Activated naive CD8-positive, alpha-beta T cell treated with anti-CD3 and anti-CD28 coated beads, Interleukin-2, amount 50 U/mL, for 24 hours (primary cell): ENCODE results near the gene COQ3.
A peak's percentile ranks its signal among the peaks of the same experiment; 100 is the strongest.
"Not testable (repeated sequence)": the region's sequence is repeated elsewhere in the genome, so short reads cannot be mapped to it uniquely, and the experiment has no call there.

Source experiments
- ATAC-seq: fragments of 150-1000 bp; cut with Tn5 transposase; one replicate; pipeline ENCODE4 v1.10.0; 2021
- DNase-seq: peaks from one replicate; pipeline ENCODE4 v3.0.0; 2021
- H3K27ac Mint-ChIP-seq: one replicate; pipeline ENCODE4 v1.8.0; 2021; ENCODE audit warnings: mild to moderate bottlenecking, mixed read lengths
- H3K27me3 Mint-ChIP-seq: one replicate; pipeline ENCODE4 v1.8.0; 2021; ENCODE audit warnings: mixed read lengths
- H3K36me3 Mint-ChIP-seq: one replicate; pipeline ENCODE4 v1.8.0; 2021; ENCODE audit warnings: low read depth, mixed read lengths
- H3K4me1 Mint-ChIP-seq: one replicate; pipeline ENCODE4 v1.8.0; 2021; ENCODE audit warnings: mixed read lengths
- H3K4me3 Mint-ChIP-seq: one replicate; pipeline ENCODE4 v1.8.0; 2021; ENCODE audit warnings: mild to moderate bottlenecking, moderate library complexity, mixed read lengths
- H3K9me3 Mint-ChIP-seq: one replicate; pipeline ENCODE4 v1.8.0; 2021; ENCODE audit warnings: mixed read lengths

COQ3 gene

GRCh38 chr6:99353126-99353525, 40.9 kb downstream of the COQ3 start:
- no peak for ATAC-seq
- H3K27me3 Mint-ChIP-seq: peaks cover 68% of the 10 kb centered on the region

DNA sequence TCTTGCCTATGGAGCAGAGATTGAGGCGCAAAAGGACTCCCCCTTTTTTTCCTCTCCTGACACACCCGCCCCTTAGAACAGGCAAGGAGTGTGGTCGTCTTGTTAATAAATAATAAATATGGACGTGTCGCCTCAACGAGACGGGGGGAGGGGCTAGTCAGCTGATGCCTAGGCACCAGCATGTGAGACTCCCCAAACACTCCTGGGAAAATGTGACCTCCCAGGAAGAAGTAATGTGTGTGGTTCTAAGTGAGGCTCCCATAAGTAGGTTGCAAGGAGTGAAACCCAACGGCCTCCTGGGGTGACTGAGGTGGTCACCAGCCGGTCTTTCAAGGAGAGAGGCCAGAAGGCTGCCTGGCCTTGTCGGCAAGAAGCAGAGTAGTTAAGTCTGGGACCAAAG, 43.4 kb downstream of the COQ3 start:
- H3K4me3 Mint-ChIP-seq: no peak overlapping the region
- peaks cover 3% of the 10 kb centered on the region for H3K4me1 Mint-ChIP-seq
- H3K27ac Mint-ChIP-seq: no peak overlapping the region
- DNase-seq (no peak), ATAC-seq (no peak)
- H3K36me3 Mint-ChIP-seq: no peaks in the 10 kb centered on the region
- H3K27me3 Mint-ChIP-seq: peaks cover 78% of the 10 kb centered on the region
- no peaks in the 10 kb centered on the region for H3K9me3 Mint-ChIP-seq

More at GRCh38 chr6:99353126-99353525, 40.9 kb downstream of the COQ3 start:
- Mint-ChIP-seq H3K36me3 (no peaks in the 10 kb centered on the region), H3K4me3 (no peak overlapping the region), H3K27ac (no peak overlapping the region), H3K9me3 (no peaks in the 10 kb centered on the region), H3K4me1 (peaks cover 3% of the 10 kb centered on the region)
- no peak for DNase-seq

GRCh38 chr6:99349171-99350141, 44.5 kb downstream of the COQ3 start, which contains the start of gene FAXC:
Gene FAXC, minus strand, starts transcription at chr6:99349674. Its CDS starts 302 bp downstream, at chr6:99349372.
- no peak within 1 kb of the TSS for H3K27ac Mint-ChIP-seq
- peaks cover 73% of the 10 kb centered on the region for H3K27me3 Mint-ChIP-seq
- H3K4me1 Mint-ChIP-seq: peaks cover 4% of the 10 kb centered on the region
- H3K36me3 Mint-ChIP-seq: no peaks in the 10 kb centered on the region
- DNase-seq (peak; percentile 12), ATAC-seq (peak; percentile 44)
- H3K9me3 Mint-ChIP-seq: no peaks in the 10 kb centered on the region
- peak within 1 kb of the TSS; percentile 36 for H3K4me3 Mint-ChIP-seq

DNA sequence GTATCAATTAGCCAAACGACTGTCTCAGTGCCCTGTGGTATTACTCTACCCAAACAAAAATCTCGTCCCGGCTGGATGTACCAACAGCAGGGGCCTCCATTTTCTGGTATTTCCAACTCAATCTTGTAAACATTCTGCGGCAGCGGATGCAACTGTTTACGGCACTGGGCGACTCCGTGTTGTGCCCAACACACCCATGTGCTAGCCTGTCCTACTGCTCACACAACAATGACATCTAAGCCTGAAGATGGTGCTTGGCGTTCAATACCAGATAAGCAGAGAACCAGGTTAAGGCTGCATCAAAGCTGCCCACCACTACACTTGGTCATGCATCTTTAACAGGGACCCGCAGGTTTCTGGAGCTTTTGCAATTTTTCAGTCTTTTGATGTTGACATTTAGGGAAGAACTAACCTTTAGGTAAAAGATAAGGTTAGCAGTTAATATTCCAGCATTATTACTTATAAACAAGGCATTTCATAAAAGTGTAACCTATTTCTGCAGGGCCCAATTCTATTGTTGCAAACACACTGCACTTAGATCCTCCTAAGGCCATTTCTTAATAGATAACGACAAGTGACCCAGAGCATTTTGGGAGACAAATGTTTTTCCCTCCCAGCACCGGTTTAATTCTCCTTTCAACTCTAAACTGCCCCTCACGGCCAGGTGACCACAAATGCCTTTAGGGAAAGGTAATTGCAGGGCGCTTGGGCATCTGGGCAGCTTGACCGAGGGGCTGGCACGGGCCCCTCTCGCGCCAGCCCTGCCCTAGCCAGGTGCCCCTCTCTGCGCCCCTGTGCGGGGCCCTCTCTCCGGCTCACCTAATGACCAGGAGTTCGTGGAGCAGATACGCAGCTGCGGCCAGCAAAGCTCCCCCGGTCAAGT, 45.5 kb downstream of the COQ3 start:
- DNase-seq: no peak
- peaks cover 77% of the 10 kb centered on the region for H3K27me3 Mint-ChIP-seq
- no peak for ATAC-seq
- H3K27ac Mint-ChIP-seq: no peak overlapping the region
- H3K4me3 Mint-ChIP-seq: no peak overlapping the region
- H3K36me3 Mint-ChIP-seq: no peaks in the 10 kb centered on the region
- H3K9me3 Mint-ChIP-seq: no peaks in the 10 kb centered on the region
- peaks cover 7% of the 10 kb centered on the region for H3K4me1 Mint-ChIP-seq

GRCh38 chr6:99347804-99348203, 46.2 kb downstream of the COQ3 start:
- no peak for DNase-seq
- ATAC-seq: no peak
- H3K27ac Mint-ChIP-seq: no peak overlapping the region
- H3K4me3 Mint-ChIP-seq: no peak overlapping the region
- H3K4me1 Mint-ChIP-seq: peaks cover 7% of the 10 kb centered on the region
- H3K27me3 Mint-ChIP-seq: peaks cover 70% of the 10 kb centered on the region
- H3K36me3 Mint-ChIP-seq: no peaks in the 10 kb centered on the region
- H3K9me3 Mint-ChIP-seq: no peaks in the 10 kb centered on the region

- peaks cover 63% of the 10 kb centered on the region for H3K27me3 Mint-ChIP-seq
- H3K4me3 Mint-ChIP-seq: no peak overlapping the region
- H3K9me3 Mint-ChIP-seq: no peaks in the 10 kb centered on the region
- ATAC-seq (no peak), DNase-seq (no peak)
- H3K36me3 Mint-ChIP-seq: no peaks in the 10 kb centered on the region
- H3K27ac Mint-ChIP-seq: no peak overlapping the region
- H3K4me1 Mint-ChIP-seq: peaks cover 7% of the 10 kb centered on the region
These were observed 47.4 kb downstream of the COQ3 start for GRCh38 chr6:99346595-99346994.

DNA sequence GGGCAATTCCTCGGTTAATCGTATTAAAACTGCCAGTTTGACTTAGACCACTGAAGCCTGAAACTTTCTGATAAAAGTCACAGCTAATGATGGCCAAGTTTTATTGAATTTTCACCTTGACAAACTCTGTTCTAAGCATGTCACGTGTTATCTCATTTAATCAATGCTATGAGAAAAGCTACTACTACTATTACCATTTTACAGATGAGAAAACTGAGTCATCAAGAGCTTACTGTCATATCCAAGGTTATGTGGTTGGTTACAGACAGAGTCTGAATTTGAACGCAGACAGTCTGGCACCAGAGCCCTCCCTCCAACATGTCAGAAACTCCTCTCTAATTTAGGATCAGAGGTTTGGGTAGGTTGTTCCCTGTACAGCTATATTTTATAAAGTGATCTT, 48.8 kb downstream of the COQ3 start:
- H3K4me3 Mint-ChIP-seq: no peak overlapping the region
- peaks cover 5% of the 10 kb centered on the region for H3K4me1 Mint-ChIP-seq
- H3K36me3 Mint-ChIP-seq: no peaks in the 10 kb centered on the region
- H3K27me3 Mint-ChIP-seq: peaks cover 48% of the 10 kb centered on the region
- DNase-seq: no peak
- H3K27ac Mint-ChIP-seq: no peak overlapping the region
- H3K9me3 Mint-ChIP-seq: no peaks in the 10 kb centered on the region
- ATAC-seq: no peak

DNA sequence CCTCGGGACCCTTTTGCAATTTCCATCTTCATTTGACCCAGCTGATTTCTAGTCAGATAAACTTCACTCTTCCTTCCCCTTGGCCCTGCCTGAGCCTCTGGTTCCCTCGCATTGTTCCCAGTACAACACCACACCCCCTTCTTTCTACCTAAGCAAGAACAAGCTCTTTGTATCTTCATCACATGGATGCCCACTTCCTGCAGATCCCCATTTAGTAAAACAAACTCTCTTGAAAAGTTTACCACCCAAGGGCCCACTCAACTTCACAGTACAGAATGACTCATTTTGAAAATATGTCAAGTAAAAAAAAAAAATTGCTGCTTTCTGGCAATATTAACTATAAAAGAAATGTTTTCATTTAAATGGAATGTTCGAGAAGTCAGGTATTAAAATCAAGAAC, 49.7 kb downstream of the COQ3 start:
- Mint-ChIP-seq H3K36me3 (no peaks in the 10 kb centered on the region), H3K4me3 (no peak overlapping the region), H3K4me1 (peaks cover 4% of the 10 kb centered on the region), H3K9me3 (no peaks in the 10 kb centered on the region), H3K27me3 (peaks cover 45% of the 10 kb centered on the region), H3K27ac (no peak overlapping the region)
- ATAC-seq: no peak
- DNase-seq: no peak

DNA sequence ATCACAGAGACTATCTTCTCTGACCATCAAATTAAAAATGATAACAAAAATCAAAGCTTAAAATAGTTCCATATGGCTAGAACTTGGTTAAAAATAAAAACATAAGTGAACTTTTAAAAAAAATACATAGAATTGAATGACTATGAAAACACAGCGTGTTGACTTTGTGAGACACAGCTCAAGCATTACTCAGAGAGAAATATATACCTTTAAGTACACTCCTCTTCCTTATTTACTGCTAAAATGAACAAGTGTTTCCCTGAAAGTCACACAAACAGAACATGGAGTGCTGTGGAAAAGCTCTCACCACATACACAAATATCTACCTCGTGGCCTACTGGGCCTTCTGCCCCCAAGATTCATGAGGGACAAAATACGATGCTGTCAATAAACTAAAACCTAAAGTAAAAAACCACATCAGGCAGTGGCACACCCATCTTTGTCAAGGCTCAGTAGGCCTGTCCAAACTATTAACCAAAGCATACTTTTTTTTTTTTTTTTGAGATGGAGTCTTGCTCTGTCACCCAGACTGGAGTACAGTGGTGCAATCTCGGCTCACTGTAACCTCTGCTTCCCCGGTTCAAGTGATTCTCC, 52.0 kb downstream of the COQ3 start:
- Mint-ChIP-seq H3K27ac (no peak overlapping the region), H3K27me3 (peaks cover 39% of the 10 kb centered on the region), H3K36me3 (no peaks in the 10 kb centered on the region), H3K4me3 (no peak overlapping the region), H3K9me3 (no peaks in the 10 kb centered on the region), H3K4me1 (peaks cover 4% of the 10 kb centered on the region)
- ATAC-seq: no peak
- DNase-seq: no peak

DNA sequence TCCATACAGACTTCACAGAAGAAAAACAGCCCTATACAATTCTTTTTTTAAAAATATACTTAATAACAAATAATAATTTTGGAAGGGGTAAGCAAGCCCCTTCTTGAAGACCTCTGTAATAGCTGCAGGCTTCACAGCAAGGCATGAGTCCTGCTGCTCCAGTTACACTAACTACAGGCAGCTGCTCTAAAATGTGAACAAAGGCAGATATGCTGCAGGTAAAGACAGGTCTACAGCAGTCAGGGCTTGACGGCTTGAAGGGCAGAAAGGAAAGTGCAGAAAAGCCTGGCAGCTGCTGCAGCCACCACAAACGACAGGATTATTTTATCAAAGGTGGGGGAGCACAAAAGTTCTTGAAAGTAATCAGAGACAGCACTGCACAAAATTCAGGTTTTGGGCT, 55.8 kb downstream of the COQ3 start:
- peaks cover 24% of the 10 kb centered on the region for H3K27me3 Mint-ChIP-seq
- no peak for ATAC-seq
- no peaks in the 10 kb centered on the region for H3K9me3 Mint-ChIP-seq
- no peak overlapping the region for H3K27ac Mint-ChIP-seq
- no peak for DNase-seq
- no peaks in the 10 kb centered on the region for H3K36me3 Mint-ChIP-seq
- no peak overlapping the region for H3K4me3 Mint-ChIP-seq
- no peaks in the 10 kb centered on the region for H3K4me1 Mint-ChIP-seq

DNA sequence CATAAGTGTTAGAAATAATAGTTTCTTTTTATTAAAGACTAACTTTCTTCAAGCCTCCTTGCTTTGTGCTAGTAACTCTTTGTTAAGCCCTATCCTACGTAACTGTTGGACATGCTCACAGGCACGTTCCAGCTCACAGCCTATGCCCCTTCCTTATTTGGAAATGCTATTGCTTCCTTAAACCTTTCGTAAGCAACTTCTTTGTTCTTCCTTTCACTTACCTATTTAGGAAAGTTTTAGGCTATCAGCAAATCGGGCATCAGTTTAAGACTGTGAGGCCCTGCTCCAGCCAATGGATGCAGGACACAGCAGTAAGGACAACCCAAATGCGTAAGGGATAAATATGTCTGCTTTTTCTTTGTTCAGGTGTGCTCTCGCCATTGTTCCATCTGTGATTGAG, 58.7 kb downstream of the COQ3 start:
- not testable (repeated sequence) for H3K4me3 Mint-ChIP-seq, H3K27ac Mint-ChIP-seq, H3K36me3 Mint-ChIP-seq, H3K9me3 Mint-ChIP-seq, H3K4me1 Mint-ChIP-seq, ATAC-seq, DNase-seq
- H3K27me3 Mint-ChIP-seq: peaks cover 22% of the 10 kb centered on the region

GRCh38 chr6:99334526-99335127, 59.4 kb downstream of the COQ3 start:
- H3K9me3 Mint-ChIP-seq: no peaks in the 10 kb centered on the region
- no peaks in the 10 kb centered on the region for H3K36me3 Mint-ChIP-seq
- no peak overlapping the region for H3K27ac Mint-ChIP-seq
- H3K4me1 Mint-ChIP-seq: peaks cover 2% of the 10 kb centered on the region
- DNase-seq (peak; percentile 17), ATAC-seq (peak; percentile 50)
- peaks cover 22% of the 10 kb centered on the region for H3K27me3 Mint-ChIP-seq
- H3K4me3 Mint-ChIP-seq: no peak overlapping the region

DNA sequence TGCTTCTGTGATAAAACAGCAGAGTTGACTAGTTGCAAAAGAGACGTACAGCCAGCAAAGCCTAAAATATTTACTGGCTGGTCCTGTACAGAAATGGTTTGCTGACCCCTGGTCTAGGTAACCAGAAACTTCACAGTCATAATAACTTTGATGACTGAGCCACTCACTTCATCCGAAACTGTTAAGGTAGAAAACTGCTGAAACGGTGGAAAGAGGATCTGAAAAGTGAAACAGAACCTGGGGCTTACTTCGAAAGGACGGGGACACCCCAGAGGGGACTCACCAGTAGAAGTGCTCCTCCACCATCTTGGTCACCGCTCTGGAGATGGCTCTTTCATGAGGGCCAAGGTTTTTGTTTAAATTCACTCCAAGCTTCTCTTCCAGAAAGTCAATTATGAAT, 60.9 kb downstream of the COQ3 start:
- no peak for ATAC-seq
- Mint-ChIP-seq H3K27me3 (peaks cover 14% of the 10 kb centered on the region), H3K36me3 (no peaks in the 10 kb centered on the region)

GRCh38 chr6:99331531-99331930, 62.5 kb downstream of the COQ3 start:
- H3K27ac Mint-ChIP-seq: no peak overlapping the region
- H3K4me1 Mint-ChIP-seq: peaks cover 2% of the 10 kb centered on the region
- DNase-seq (no peak), ATAC-seq (no peak)
- H3K4me3 Mint-ChIP-seq: no peak overlapping the region
- peaks cover 6% of the 10 kb centered on the region for H3K27me3 Mint-ChIP-seq
- H3K36me3 Mint-ChIP-seq: no peaks in the 10 kb centered on the region
- H3K9me3 Mint-ChIP-seq: no peaks in the 10 kb centered on the region

More for the DNA sequence above, 60.9 kb downstream of the COQ3 start:
- Mint-ChIP-seq H3K4me1 (peaks cover 2% of the 10 kb centered on the region), H3K4me3 (no peak overlapping the region), H3K9me3 (no peaks in the 10 kb centered on the region), H3K27ac (no peak overlapping the region)
- no peak for DNase-seq
